Smooth muscle cell (in vitro differentiated cells): ENCODE data around the gene FUT2. TPM values are rescaled to one million over a fixed set of nuclear protein-coding genes. Genes with fewer than 3 reads are reported as not detected.
"Not testable (repeated sequence)": the region's sequence is repeated elsewhere in the genome, so short reads cannot be mapped to it uniquely, and the experiment has no call there.

Experiments
- DNase-seq: peaks from one replicate; lab custom pipeline; 2025; ENCODE audit not compliant: unreplicated experiment; lab: John Stamatoyannopoulos, UW
- H2AFZ ChIP-seq: fragments of 200-600 bp; sonication (generic); 2 replicates; pipeline ENCODE4 v1.6.0; 2016; ENCODE audit warnings: antibody characterized with exemption, low read depth, mild to moderate bottlenecking
- H3F3A ChIP-seq: fragments of 200-600 bp; sonication (generic); 2 replicates; pipeline ENCODE4 v1.6.0; 2017; ENCODE audit warnings: antibody characterized with exemption, low read depth
- H3K27ac ChIP-seq: fragments of 200-600 bp; sonication (generic); 2 replicates; pipeline ENCODE4 v1.5.1; 2016; ENCODE audit warnings: low read depth, mild to moderate bottlenecking
- H3K27me3 ChIP-seq: fragments of 200-600 bp; sonication (generic); 2 replicates; pipeline ENCODE4 v1.6.1; 2016; ENCODE audit warnings: low read depth, mild to moderate bottlenecking
- H3K36me3 ChIP-seq: fragments of 200-600 bp; sonication (generic); 2 replicates; pipeline ENCODE4 v1.5.1; 2016; ENCODE audit warnings: low read depth
- H3K4me1 ChIP-seq: fragments of 200-600 bp; sonication (generic); 2 replicates; pipeline ENCODE4 v1.5.1; 2016; ENCODE audit warnings: low read depth
- H3K4me2 ChIP-seq: fragments of 200-600 bp; sonication (generic); 2 replicates; pipeline ENCODE4 v1.6.0; 2016; ENCODE audit warnings: mild to moderate bottlenecking
- H3K4me3 ChIP-seq: fragments of 200-600 bp; sonication (generic); 2 replicates; pipeline ENCODE4 v1.5.1; 2016; ENCODE audit warnings: mild to moderate bottlenecking
- H3K79me2 ChIP-seq: fragments of 200-600 bp; sonication (generic); 2 replicates; pipeline ENCODE4 v1.6.0; 2016; ENCODE audit warnings: low read depth, mild to moderate bottlenecking
- H3K9ac ChIP-seq: fragments of 200-600 bp; sonication (generic); 2 replicates; pipeline ENCODE4 v1.6.0; 2016; ENCODE audit warnings: low read depth
- H3K9me3 ChIP-seq: fragments of 200-600 bp; sonication (generic); replicated peaks from 2 replicates; pipeline ENCODE4 v1.5.1; 2016; ENCODE audit warnings: low read depth
- H4K20me1 ChIP-seq: fragments of 200-600 bp; sonication (generic); 2 replicates; pipeline ENCODE4 v1.6.0; 2016; ENCODE audit warnings: low read depth
- CTCF ChIP-seq: fragments of 200-600 bp; sonication (generic); IDR thresholded peaks from 2 replicates; pipeline ENCODE4 v1.5.1; 2017; ENCODE audit warnings: borderline replicate concordance, mild to moderate bottlenecking, antibody characterized with exemption; ENCODE audit not compliant: insufficient read depth, poor library complexity, severe bottlenecking
- WGBS: methylation state at CpG from one replicate; pipeline ENCODE4 v1.1.7; 2016; ENCODE audit warnings: low lambda C conversion rate; 5-methylcytosine and 5-hydroxymethylcytosine counted together
- polyA plus RNA-seq: library from polyadenylated mRNA; unstranded; fragments of >200 nt; fragmentation: Nextera tagmentation; extraction: Ambion mirVana; gene quantifications from 2 replicates; pipeline ENCODE4 v1.2.1, GENCODE V29; 2016
- total RNA-seq: library from RNA; depleted of rRNA; stranded (reverse); fragments of >200 nt; gene quantifications from 2 replicates; pipeline ENCODE4 v1.2.3, GENCODE V29; 2014

The FUT2 gene
- total and polyA plus RNA-seq, 2 experiments from 2014 or later = 0.18 to 1.1 TPM

GRCh38 chr19:48687776-48688175 lies 8.0 kb upstream of the FUT2 start:
- H3K4me2 ChIP-seq = no peak overlapping the region
- H3K4me1 ChIP-seq = no peaks in the 10 kb centered on the region
- H3K79me2 ChIP-seq = no peaks in the 10 kb centered on the region
- DNase-seq = no peak
- TF ChIP-seq CTCF = no peak
- H3K4me3 ChIP-seq = no peak overlapping the region
- WGBS = 92% methylated on average over 3 of the region's 3 CpGs
- H3K36me3 ChIP-seq = no peaks in the 10 kb centered on the region
- no peaks in the 10 kb centered on the region for H3F3A ChIP-seq
- no peaks in the 10 kb centered on the region for H3K9me3 ChIP-seq
- no peaks in the 10 kb centered on the region for H3K27me3 ChIP-seq
- H2AFZ ChIP-seq = no peak overlapping the region
- no peak overlapping the region for H3K27ac ChIP-seq
- H4K20me1 ChIP-seq = no peaks in the 10 kb centered on the region
- no peak overlapping the region for H3K9ac ChIP-seq

- Histone ChIP-seq H4K20me1 (no peaks in the 10 kb centered on the region), H3F3A (no peaks in the 10 kb centered on the region), H3K9me3 (no peaks in the 10 kb centered on the region), H3K79me2 (no peaks in the 10 kb centered on the region), H3K27me3 (no peaks in the 10 kb centered on the region), H2AFZ (no peak overlapping the region), H3K36me3 (no peaks in the 10 kb centered on the region), H3K4me1 (no peaks in the 10 kb centered on the region), H3K27ac (no peak overlapping the region), H3K4me2 (no peak overlapping the region), H3K4me3 (no peak overlapping the region), H3K9ac (no peak overlapping the region)
- no peak for TF ChIP-seq CTCF
- no peak for DNase-seq
- 83% methylated on average over 7 of the region's 7 CpGs for WGBS
Observed at GRCh38 chr19:48689449-48689848, 6.3 kb upstream of the FUT2 start.

- not testable (repeated sequence) for H3K79me2 ChIP-seq, H3K4me2 ChIP-seq, H4K20me1 ChIP-seq, H3K36me3 ChIP-seq, H3K9ac ChIP-seq, H3K9me3 ChIP-seq, H3K27ac ChIP-seq, DNase-seq, H2AFZ ChIP-seq, H3F3A ChIP-seq, H3K4me3 ChIP-seq
- WGBS = 82% methylated on average over 9 of the region's 9 CpGs
- Histone ChIP-seq H3K27me3 (peaks cover 22% of the 10 kb centered on the region), H3K4me1 (peaks cover 10% of the 10 kb centered on the region)
Observed at GRCh38 chr19:48693629-48694028, 2.1 kb upstream of the FUT2 start.

- WGBS = 1% methylated on average over 33 of the region's 34 CpGs
- DNase-seq = no peak
- H3K4me2 ChIP-seq = peak overlapping the region; percentile 84
Observed at GRCh38 chr19:48696353-48697010, 711 bp downstream of the FUT2 start.

More at GRCh38 chr19:48696353-48697010, 711 bp downstream of the FUT2 start:
- no peaks in the 10 kb centered on the region for H3K36me3 ChIP-seq
- peak overlapping the region; percentile 53 for H3K4me3 ChIP-seq
- no peaks in the 10 kb centered on the region for H3K79me2 ChIP-seq
- no peak overlapping the region for H3K9ac ChIP-seq
- H3K4me1 ChIP-seq = peaks cover 10% of the 10 kb centered on the region
- peaks cover 22% of the 10 kb centered on the region for H3K27me3 ChIP-seq
- TF ChIP-seq CTCF = no peak
- H4K20me1 ChIP-seq = peaks cover 7% of the 10 kb centered on the region
- H3F3A ChIP-seq = no peaks in the 10 kb centered on the region
- no peaks in the 10 kb centered on the region for H3K9me3 ChIP-seq
- H3K27ac ChIP-seq = no peak overlapping the region
- H2AFZ ChIP-seq = peak overlapping the region; percentile 43
